H9 (cell line): Measurements from ENCODE around the gene CSNK1G1. TPM values are rescaled to one million over a fixed set of nuclear protein-coding genes. Genes with fewer than 3 reads are reported as not detected.

ENCODE experiments used
- DNase-seq: peaks from one replicate; pipeline ENCODE4 v3.0.0-alpha.2; 2017
- H2AFZ ChIP-seq: one replicate; pipeline ENCODE4 v1.6.1; 2013; ENCODE audit warnings: mild to moderate bottlenecking, low read length, control low read depth, moderate library complexity
- H2AK5ac ChIP-seq: 2 replicates; pipeline ENCODE4 v1.6.1; 2013; ENCODE audit warnings: low read length, control low read depth, mixed read lengths; ENCODE audit not compliant: insufficient read length
- H2BK120ac ChIP-seq: one replicate; pipeline ENCODE4 v1.6.1; 2013; ENCODE audit warnings: low read depth, mild to moderate bottlenecking, low read length, control low read depth, inconsistent platforms; ENCODE audit not compliant: poor library complexity, severe bottlenecking
- H2BK12ac ChIP-seq: 2 replicates; pipeline ENCODE4 v1.6.1; 2013; ENCODE audit warnings: low read length, control low read depth, mixed read lengths, low read depth; ENCODE audit not compliant: insufficient read length
- H2BK15ac ChIP-seq: 2 replicates; pipeline ENCODE4 v1.6.1; 2013; ENCODE audit warnings: low read depth, low read length, control low read depth
- H2BK20ac ChIP-seq: one replicate; pipeline ENCODE4 v1.6.1; 2013; ENCODE audit warnings: low read depth, mild to moderate bottlenecking, low read length, control low read depth, inconsistent platforms; ENCODE audit not compliant: poor library complexity, severe bottlenecking
- H2BK5ac ChIP-seq: 2 replicates; pipeline ENCODE4 v1.6.1; 2013; ENCODE audit warnings: low read length, control low read depth, mixed read lengths; ENCODE audit not compliant: insufficient read length
- H3K14ac ChIP-seq: 2 replicates; pipeline ENCODE4 v1.6.1; 2013; ENCODE audit warnings: low read length, control low read depth; ENCODE audit not compliant: insufficient read depth
- H3K18ac ChIP-seq: 2 replicates; pipeline ENCODE4 v1.6.1; 2013; ENCODE audit warnings: low read depth, mild to moderate bottlenecking, mixed read lengths, low read length, control low read depth; ENCODE audit not compliant: insufficient read length
- H3K23ac ChIP-seq: 2 replicates; pipeline ENCODE4 v1.6.1; 2013; ENCODE audit warnings: low read length, control low read depth, mixed read lengths, low read depth; ENCODE audit not compliant: insufficient read length
- H3K23me2 ChIP-seq: 2 replicates; pipeline ENCODE4 v1.6.1; 2013; ENCODE audit warnings: low read depth, mild to moderate bottlenecking, mixed read lengths, low read length, control low read depth; ENCODE audit not compliant: insufficient read length, poor library complexity, severe bottlenecking
- H3K27ac ChIP-seq: 2 replicates; pipeline ENCODE4 v1.5.1; 2013; ENCODE audit warnings: low read length, control low read depth, mixed read lengths, low read depth; ENCODE audit not compliant: insufficient read length
- H3K27me3 ChIP-seq: 2 replicates; pipeline ENCODE4 v1.6.1; 2013; ENCODE audit warnings: low read length, control low read depth, inconsistent platforms; ENCODE audit not compliant: insufficient read depth
- H3K4ac ChIP-seq: 2 replicates; pipeline ENCODE4 v1.6.1; 2013; ENCODE audit warnings: low read depth, mild to moderate bottlenecking, control low read depth, inconsistent platforms, low read length, moderate library complexity
- H3K4me1 ChIP-seq: 2 replicates; pipeline ENCODE4 v1.6.1; 2013; ENCODE audit warnings: low read length, control low read depth, inconsistent platforms; ENCODE audit not compliant: insufficient read depth
- H3K4me2 ChIP-seq: 2 replicates; pipeline ENCODE4 v1.6.1; 2013; ENCODE audit warnings: low read length, control low read depth, mixed read lengths; ENCODE audit not compliant: insufficient read length, insufficient read depth
- H3K56ac ChIP-seq: 2 replicates; pipeline ENCODE4 v1.6.1; 2013; ENCODE audit warnings: low read depth, mild to moderate bottlenecking, mixed read lengths, low read length, control low read depth; ENCODE audit not compliant: insufficient read length
- H3K79me1 ChIP-seq: 2 replicates; pipeline ENCODE4 v1.6.1; 2013; ENCODE audit warnings: low read depth, mild to moderate bottlenecking, moderate library complexity, low read length, control low read depth, inconsistent platforms; ENCODE audit not compliant: insufficient read depth, poor library complexity, severe bottlenecking
- H3K79me2 ChIP-seq: 2 replicates; pipeline ENCODE4 v1.6.1; 2013; ENCODE audit warnings: low read length, control low read depth, inconsistent platforms; ENCODE audit not compliant: insufficient read depth
- H3K9ac ChIP-seq: 2 replicates; pipeline ENCODE4 v1.6.1; 2013; ENCODE audit warnings: low read length, control low read depth, mixed read lengths; ENCODE audit not compliant: insufficient read length; ENCODE audit errors: extremely low read depth
- H3K9me3 ChIP-seq: one replicate; pipeline ENCODE4 v1.6.1; 2013; ENCODE audit warnings: low read depth, low read length, inconsistent platforms; ENCODE audit not compliant: control insufficient read depth
- H3T11ph ChIP-seq: one replicate; pipeline ENCODE4 v1.6.1; 2013; ENCODE audit warnings: mild to moderate bottlenecking, low read length, control low read depth, inconsistent platforms
- H4K20me1 ChIP-seq: one replicate; pipeline ENCODE4 v1.6.1; 2013; ENCODE audit not compliant: control insufficient read depth, insufficient read length, insufficient read depth
- H4K5ac ChIP-seq: 2 replicates; pipeline ENCODE4 v1.6.1; 2013; ENCODE audit warnings: low read depth, mild to moderate bottlenecking, mixed read lengths, low read length, control low read depth; ENCODE audit not compliant: insufficient read length
- H4K8ac ChIP-seq: replicated peaks from 2 replicates; pipeline ENCODE4 v1.6.1; 2013; ENCODE audit warnings: low read length, control low read depth, mixed read lengths, low read depth; ENCODE audit not compliant: insufficient read length
- H4K91ac ChIP-seq: 2 replicates; pipeline ENCODE4 v1.6.1; 2013; ENCODE audit warnings: low read depth, mild to moderate bottlenecking, moderate library complexity, mixed read lengths, low read length, control low read depth; ENCODE audit not compliant: insufficient read length
- H3K27ac Mint-ChIP-seq, 3 experiments: 2 replicates in 2 of 3; 3 replicates in 1 of 3; pipeline ENCODE4 v1.8.0; 2020 to 2021; ENCODE audit warnings: mixed read lengths in 3 of 3, mild to moderate bottlenecking in 1 of 3, moderate library complexity in 1 of 3
- H3K27me3 Mint-ChIP-seq: 2 replicates; pipeline ENCODE4 v1.8.0; 2021; ENCODE audit warnings: low read depth, mild to moderate bottlenecking, moderate library complexity, mixed read lengths
- H3K36me3 Mint-ChIP-seq, 3 experiments: 2 replicates in 2 of 3; 3 replicates in 1 of 3; pipeline ENCODE4 v1.8.0; 2020 to 2021; ENCODE audit warnings: low read depth in 3 of 3, mixed read lengths in 3 of 3; ENCODE audit not compliant: insufficient read depth in 1 of 3
- H3K4me1 Mint-ChIP-seq, 2 experiments: 2 replicates each; pipeline ENCODE4 v1.8.0; 2020; ENCODE audit warnings: mixed read lengths in 2 of 2
- H3K4me3 Mint-ChIP-seq, 2 experiments: 2 replicates in 1 of 2; 3 replicates in 1 of 2; pipeline ENCODE4 v1.8.0; 2020 to 2021; ENCODE audit warnings: mild to moderate bottlenecking in 2 of 2, mixed read lengths in 2 of 2, moderate library complexity in 1 of 2
- H3K9me3 Mint-ChIP-seq, 2 experiments: 2 replicates in 1 of 2; 3 replicates in 1 of 2; pipeline ENCODE4 v1.8.0; 2020; ENCODE audit warnings: mild to moderate bottlenecking in 2 of 2, mixed read lengths in 2 of 2, moderate library complexity in 1 of 2
- WGBS: extraction: QIAGEN DNeasy Blood & Tissue Kit; methylation state at CpG from one replicate; pipeline ENCODE4 v1.1.7; 2013; ENCODE audit warnings: missing lambda C conversion rate, low lambda C conversion rate, mixed read lengths; ENCODE audit not compliant: insufficient read length; ENCODE audit errors: extremely low coverage; 5-methylcytosine and 5-hydroxymethylcytosine counted together
- total RNA-seq: library from RNA; stranded (reverse); gene quantifications from 2 replicates; pipeline ENCODE4 v1.2.1, GENCODE V29; 2021
- TF ChIP-seq, protein P1 (sequence below): fragments of 200-600 bp; sonication (generic); conservative IDR thresholded peaks from 3 replicates; pipeline ENCODE4 v1.8.0; 2021; ENCODE audit warnings: antibody characterized with exemption, mild to moderate bottlenecking

Gene CSNK1G1
- total RNA-seq, 1 experiment from 2014 or later = 17.1 TPM

DNA sequence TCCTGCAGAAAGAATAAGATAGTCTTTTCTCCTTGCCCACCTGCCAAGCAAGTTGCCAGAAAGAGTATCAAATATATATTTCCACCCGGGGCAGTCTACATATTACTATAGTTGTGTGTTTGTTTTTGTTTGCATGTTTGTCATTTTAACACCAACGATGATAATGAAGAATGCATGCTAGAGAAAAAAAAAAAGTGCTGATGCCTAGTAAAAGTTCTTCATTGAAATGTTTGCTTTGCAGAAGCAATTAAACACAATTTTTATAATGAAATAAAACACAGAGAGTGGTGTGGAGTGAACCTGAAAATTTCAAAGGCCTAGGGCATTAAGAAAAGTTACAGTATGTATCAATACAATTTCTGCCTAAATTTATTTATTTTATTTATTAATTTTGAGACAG lies 27.8 kb upstream of the CSNK1G1 start:
- Histone ChIP-seq H2BK20ac (no peak overlapping the region), H3K14ac (no peak overlapping the region), H3K27ac (no peak overlapping the region), H3K23ac (no peak overlapping the region), H3K27me3 (no peaks in the 10 kb centered on the region), H3K79me1 (peaks cover 3% of the 10 kb centered on the region), H3K9ac (no peak overlapping the region), H3K9me3 (no peaks in the 10 kb centered on the region), H3K4me2 (no peak overlapping the region), H3K4me1 (no peaks in the 10 kb centered on the region), H2BK15ac (no peak overlapping the region), H2BK120ac (no peak overlapping the region), H4K20me1 (no peaks in the 10 kb centered on the region), H2BK5ac (no peak overlapping the region), H4K91ac (no peak overlapping the region), H3T11ph (no peak overlapping the region), H3K4ac (no peak overlapping the region), H4K5ac (no peak overlapping the region), H2AK5ac (no peak overlapping the region), H3K23me2 (no peaks in the 10 kb centered on the region), H3K18ac (no peak overlapping the region), H4K8ac (no peak overlapping the region), H2AFZ (no peak overlapping the region), H3K56ac (no peak overlapping the region), H2BK12ac (no peak overlapping the region), H3K79me2 (no peaks in the 10 kb centered on the region)
- DNase-seq = no peak
- no peaks in the 10 kb centered on the region; a peak in 1 of 5 replicates for H3K9me3 Mint-ChIP-seq
- H3K4me1 Mint-ChIP-seq = peaks cover 10 to 25% of the 10 kb centered on the region in 2 experiments
- peaks cover 3 to 13% (median 4%) of the 10 kb centered on the region in 3 experiments; a peak in 6 of 7 replicates for H3K36me3 Mint-ChIP-seq
- H3K27me3 Mint-ChIP-seq = no peaks in the 10 kb centered on the region
- no peak overlapping the region for H3K27ac Mint-ChIP-seq
- WGBS = no CpG with 5 or more reads among the region's 2 CpGs
- no peak overlapping the region for H3K4me3 Mint-ChIP-seq
- TF ChIP-seq, protein P1, sequence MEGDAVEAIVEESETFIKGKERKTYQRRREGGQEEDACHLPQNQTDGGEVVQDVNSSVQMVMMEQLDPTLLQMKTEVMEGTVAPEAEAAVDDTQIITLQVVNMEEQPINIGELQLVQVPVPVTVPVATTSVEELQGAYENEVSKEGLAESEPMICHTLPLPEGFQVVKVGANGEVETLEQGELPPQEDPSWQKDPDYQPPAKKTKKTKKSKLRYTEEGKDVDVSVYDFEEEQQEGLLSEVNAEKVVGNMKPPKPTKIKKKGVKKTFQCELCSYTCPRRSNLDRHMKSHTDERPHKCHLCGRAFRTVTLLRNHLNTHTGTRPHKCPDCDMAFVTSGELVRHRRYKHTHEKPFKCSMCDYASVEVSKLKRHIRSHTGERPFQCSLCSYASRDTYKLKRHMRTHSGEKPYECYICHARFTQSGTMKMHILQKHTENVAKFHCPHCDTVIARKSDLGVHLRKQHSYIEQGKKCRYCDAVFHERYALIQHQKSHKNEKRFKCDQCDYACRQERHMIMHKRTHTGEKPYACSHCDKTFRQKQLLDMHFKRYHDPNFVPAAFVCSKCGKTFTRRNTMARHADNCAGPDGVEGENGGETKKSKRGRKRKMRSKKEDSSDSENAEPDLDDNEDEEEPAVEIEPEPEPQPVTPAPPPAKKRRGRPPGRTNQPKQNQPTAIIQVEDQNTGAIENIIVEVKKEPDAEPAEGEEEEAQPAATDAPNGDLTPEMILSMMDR = no peak
